ENCODE results near the gene CTSC. TPM values are rescaled to one million over a fixed set of nuclear protein-coding genes. Genes with fewer than 3 reads are reported as not detected.

The CTSC gene
- total RNA-seq = 314 and 340 TPM in 2 replicates

GRCh38 chr11:88337181-88337986 lies at the start of gene CTSC:
Gene CTSC, minus strand, starts transcription at chr11:88337736. Its CDS starts 64 bp downstream, at chr11:88337672.

Other genes starting within 250 kb of the CTSC start
- gene RAB38, start 162.3 kb downstream of the CTSC start, total RNA-seq = 1.4 and 2.1 TPM in 2 replicates

Measured in myometrial cell (primary cell).